ENCODE results near the gene MBNL1. TPM values are rescaled to one million over a fixed set of nuclear protein-coding genes. Genes with fewer than 3 reads are reported as not detected.

MBNL1 gene
- polyA plus RNA-seq, 1 donor from 2014 or later, result 12.7 TPM

DNA sequence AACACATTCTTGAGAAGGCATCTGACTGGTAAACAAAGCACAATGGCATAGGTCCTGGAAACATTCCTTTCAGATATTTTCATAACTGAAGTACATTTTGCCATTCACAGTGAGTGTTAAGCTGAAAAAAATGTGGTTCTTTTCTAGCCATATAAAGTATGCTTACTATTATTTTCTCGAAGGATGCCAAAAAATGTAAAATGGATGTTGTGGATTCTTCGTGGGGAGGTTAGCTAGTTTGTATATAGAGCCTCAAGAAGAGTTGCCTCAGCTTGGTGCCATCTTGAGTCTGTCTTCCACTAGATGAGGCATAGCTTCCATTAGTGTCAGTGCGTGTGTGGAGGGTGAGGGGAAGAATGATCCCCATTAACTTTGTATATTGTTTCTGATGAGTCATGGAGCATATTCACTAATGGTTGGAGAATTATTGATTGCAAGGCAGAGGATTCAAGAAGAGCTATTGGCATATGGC, 4.1 kb downstream of the MBNL1 start:
- Histone ChIP-seq H3K9ac (ENCODE audit: low read length) (no peak overlapping the region), H3K79me2 (replicated peaks; ENCODE audit: insufficient read depth, low read length) (peaks cover 78% of the 10 kb centered on the region), H3F3A (ENCODE audit: insufficient read depth, low read length, poor library complexity, severe bottlenecking) (no peaks in the 10 kb centered on the region), H3K27me3 (ENCODE audit: insufficient read depth, low read depth, low read length) (no peaks in the 10 kb centered on the region), H3K9me2 (ENCODE audit: insufficient read depth, low read length) (no peaks in the 10 kb centered on the region), H3K4me3 (ENCODE audit: low read length) (peak overlapping the region; percentile 5), H3K4me2 (ENCODE audit: low read length) (no peak overlapping the region), H2AFZ (ENCODE audit: low read depth, low read length) (no peak overlapping the region), H3K9me3 (ENCODE audit: low read length) (no peaks in the 10 kb centered on the region), H3K27ac (ENCODE audit: low read length) (no peak overlapping the region), H3K36me3 (ENCODE audit: insufficient read depth, low read length) (no peaks in the 10 kb centered on the region), H4K20me1 (ENCODE audit: insufficient read depth) (no peaks in the 10 kb centered on the region)
- TF ChIP-seq SMC3 (conservative IDR thresholded peaks at IDR 0.05; ENCODE audit: poor library complexity) (no peak), TAF1 (IDR thresholded peaks at IDR 0.05; ENCODE audit: low read depth) (no peak), EZH2 (IDR thresholded peaks at IDR 0.05; ENCODE audit: borderline replicate concordance, insufficient read depth, low read length, poor library complexity, severe bottlenecking) (no peak), EP300 (conservative IDR thresholded peaks at IDR 0.05; ENCODE audit: poor library complexity, severe bottlenecking) (no peak), MXI1 (conservative IDR thresholded peaks at IDR 0.05; ENCODE audit: poor library complexity, severe bottlenecking) (no peak), POLR2AphosphoS5 (IDR thresholded peaks at IDR 0.05) (no peak), RAD21 (conservative IDR thresholded peaks at IDR 0.05) (no peak)
- TF ChIP-seq, protein P1, sequence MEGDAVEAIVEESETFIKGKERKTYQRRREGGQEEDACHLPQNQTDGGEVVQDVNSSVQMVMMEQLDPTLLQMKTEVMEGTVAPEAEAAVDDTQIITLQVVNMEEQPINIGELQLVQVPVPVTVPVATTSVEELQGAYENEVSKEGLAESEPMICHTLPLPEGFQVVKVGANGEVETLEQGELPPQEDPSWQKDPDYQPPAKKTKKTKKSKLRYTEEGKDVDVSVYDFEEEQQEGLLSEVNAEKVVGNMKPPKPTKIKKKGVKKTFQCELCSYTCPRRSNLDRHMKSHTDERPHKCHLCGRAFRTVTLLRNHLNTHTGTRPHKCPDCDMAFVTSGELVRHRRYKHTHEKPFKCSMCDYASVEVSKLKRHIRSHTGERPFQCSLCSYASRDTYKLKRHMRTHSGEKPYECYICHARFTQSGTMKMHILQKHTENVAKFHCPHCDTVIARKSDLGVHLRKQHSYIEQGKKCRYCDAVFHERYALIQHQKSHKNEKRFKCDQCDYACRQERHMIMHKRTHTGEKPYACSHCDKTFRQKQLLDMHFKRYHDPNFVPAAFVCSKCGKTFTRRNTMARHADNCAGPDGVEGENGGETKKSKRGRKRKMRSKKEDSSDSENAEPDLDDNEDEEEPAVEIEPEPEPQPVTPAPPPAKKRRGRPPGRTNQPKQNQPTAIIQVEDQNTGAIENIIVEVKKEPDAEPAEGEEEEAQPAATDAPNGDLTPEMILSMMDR (IDR thresholded peaks at IDR 0.05; ENCODE audit: poor library complexity, severe bottlenecking), result no peak
- TF ChIP-seq, protein P2, sequence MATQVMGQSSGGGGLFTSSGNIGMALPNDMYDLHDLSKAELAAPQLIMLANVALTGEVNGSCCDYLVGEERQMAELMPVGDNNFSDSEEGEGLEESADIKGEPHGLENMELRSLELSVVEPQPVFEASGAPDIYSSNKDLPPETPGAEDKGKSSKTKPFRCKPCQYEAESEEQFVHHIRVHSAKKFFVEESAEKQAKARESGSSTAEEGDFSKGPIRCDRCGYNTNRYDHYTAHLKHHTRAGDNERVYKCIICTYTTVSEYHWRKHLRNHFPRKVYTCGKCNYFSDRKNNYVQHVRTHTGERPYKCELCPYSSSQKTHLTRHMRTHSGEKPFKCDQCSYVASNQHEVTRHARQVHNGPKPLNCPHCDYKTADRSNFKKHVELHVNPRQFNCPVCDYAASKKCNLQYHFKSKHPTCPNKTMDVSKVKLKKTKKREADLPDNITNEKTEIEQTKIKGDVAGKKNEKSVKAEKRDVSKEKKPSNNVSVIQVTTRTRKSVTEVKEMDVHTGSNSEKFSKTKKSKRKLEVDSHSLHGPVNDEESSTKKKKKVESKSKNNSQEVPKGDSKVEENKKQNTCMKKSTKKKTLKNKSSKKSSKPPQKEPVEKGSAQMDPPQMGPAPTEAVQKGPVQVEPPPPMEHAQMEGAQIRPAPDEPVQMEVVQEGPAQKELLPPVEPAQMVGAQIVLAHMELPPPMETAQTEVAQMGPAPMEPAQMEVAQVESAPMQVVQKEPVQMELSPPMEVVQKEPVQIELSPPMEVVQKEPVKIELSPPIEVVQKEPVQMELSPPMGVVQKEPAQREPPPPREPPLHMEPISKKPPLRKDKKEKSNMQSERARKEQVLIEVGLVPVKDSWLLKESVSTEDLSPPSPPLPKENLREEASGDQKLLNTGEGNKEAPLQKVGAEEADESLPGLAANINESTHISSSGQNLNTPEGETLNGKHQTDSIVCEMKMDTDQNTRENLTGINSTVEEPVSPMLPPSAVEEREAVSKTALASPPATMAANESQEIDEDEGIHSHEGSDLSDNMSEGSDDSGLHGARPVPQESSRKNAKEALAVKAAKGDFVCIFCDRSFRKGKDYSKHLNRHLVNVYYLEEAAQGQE (IDR thresholded peaks at IDR 0.05; ENCODE audit: borderline replicate concordance), result no peak

DNA sequence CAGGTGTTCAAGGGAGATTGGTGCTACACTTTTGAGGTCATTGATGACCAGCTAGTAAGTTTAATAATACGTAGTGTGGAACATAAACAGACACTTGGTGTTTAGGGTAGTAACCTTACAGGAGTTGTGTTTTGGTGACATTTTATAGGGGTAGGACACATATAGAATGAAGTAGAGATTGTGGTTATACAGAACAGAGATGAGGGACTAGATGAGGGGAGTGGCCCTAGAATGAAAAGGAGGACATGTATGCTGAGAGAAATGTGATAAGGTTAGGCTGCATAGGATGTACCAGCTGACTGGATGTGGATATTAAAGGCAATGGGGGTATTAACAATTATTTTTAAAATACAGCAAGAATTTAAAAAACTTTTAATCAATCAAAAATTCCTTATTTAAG, 8.0 kb downstream of the MBNL1 start:
- H3K4me3 ChIP-seq (ENCODE audit: low read length), result no peak overlapping the region
- TF ChIP-seq MXI1 (conservative IDR thresholded peaks at IDR 0.05; ENCODE audit: poor library complexity, severe bottlenecking) (no peak), EP300 (conservative IDR thresholded peaks at IDR 0.05; ENCODE audit: poor library complexity, severe bottlenecking) (no peak)
- H3K27ac ChIP-seq (ENCODE audit: low read length), result no peak overlapping the region
- peaks cover 95% of the 10 kb centered on the region for H3K79me2 ChIP-seq (replicated peaks; ENCODE audit: insufficient read depth, low read length)
- H3K9ac ChIP-seq (ENCODE audit: low read length), result no peak overlapping the region
- H3K4me2 ChIP-seq (ENCODE audit: low read length), result no peak overlapping the region
- H3K36me3 ChIP-seq (ENCODE audit: insufficient read depth, low read length), result no peaks in the 10 kb centered on the region
- H2AFZ ChIP-seq (ENCODE audit: low read depth, low read length), result no peak overlapping the region
- H3F3A ChIP-seq (ENCODE audit: insufficient read depth, low read length, poor library complexity, severe bottlenecking), result no peaks in the 10 kb centered on the region
- no peaks in the 10 kb centered on the region for H3K9me3 ChIP-seq (ENCODE audit: low read length)
- no peaks in the 10 kb centered on the region for H3K9me2 ChIP-seq (ENCODE audit: insufficient read depth, low read length)
- H4K20me1 ChIP-seq (ENCODE audit: insufficient read depth), result no peaks in the 10 kb centered on the region
- H3K27me3 ChIP-seq (ENCODE audit: insufficient read depth, low read depth, low read length), result no peaks in the 10 kb centered on the region

All from neural cell (in vitro differentiated cells).